ENCODE data around the gene RASA4.
"Not testable (repeated sequence)": the region's sequence is repeated elsewhere in the genome, so short reads cannot be mapped to it uniquely, and the experiment has no call there.

RASA4 gene

DNA sequence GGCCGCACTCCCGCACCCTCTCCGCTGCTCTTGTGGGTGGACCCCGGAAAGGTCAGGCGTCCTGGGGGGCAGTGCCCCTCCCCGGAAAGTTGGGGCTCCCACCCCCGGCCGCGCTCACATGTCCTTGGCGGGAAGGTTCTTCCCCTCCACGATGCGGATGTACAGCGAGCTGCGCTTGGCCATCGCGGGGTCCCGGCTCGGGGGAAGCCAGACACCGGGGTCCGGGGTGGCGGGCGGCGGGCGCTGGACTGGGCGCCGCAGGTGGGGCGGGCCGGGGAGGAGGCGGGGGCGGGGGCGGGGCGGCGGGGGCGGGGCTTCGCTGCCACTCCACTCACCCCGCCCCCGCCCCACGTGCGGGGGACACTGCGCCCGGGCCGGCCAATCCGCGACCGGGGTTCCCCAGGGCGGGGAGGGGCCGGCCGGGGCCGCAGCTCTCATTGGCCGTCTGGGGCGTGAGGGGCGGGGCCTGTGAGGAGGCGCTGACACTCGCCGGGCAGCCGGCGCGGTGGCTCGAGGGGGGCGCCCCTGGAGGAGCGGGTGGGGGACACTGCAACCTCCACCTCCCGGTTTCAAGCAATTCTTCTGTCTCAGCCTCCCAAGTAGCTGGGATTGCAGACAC is at the start of gene RASA4:
TSS of gene RASA4 (minus strand) at position 250 of the 619 bp plus-strand sequence. CDS start at position 183, 67 bp downstream.
- TF ChIP-seq, protein P1, sequence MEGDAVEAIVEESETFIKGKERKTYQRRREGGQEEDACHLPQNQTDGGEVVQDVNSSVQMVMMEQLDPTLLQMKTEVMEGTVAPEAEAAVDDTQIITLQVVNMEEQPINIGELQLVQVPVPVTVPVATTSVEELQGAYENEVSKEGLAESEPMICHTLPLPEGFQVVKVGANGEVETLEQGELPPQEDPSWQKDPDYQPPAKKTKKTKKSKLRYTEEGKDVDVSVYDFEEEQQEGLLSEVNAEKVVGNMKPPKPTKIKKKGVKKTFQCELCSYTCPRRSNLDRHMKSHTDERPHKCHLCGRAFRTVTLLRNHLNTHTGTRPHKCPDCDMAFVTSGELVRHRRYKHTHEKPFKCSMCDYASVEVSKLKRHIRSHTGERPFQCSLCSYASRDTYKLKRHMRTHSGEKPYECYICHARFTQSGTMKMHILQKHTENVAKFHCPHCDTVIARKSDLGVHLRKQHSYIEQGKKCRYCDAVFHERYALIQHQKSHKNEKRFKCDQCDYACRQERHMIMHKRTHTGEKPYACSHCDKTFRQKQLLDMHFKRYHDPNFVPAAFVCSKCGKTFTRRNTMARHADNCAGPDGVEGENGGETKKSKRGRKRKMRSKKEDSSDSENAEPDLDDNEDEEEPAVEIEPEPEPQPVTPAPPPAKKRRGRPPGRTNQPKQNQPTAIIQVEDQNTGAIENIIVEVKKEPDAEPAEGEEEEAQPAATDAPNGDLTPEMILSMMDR (IDR thresholded peaks at IDR 0.05), result not testable (repeated sequence)

GRCh38 chr7:102649924-102650323 is 33.4 kb upstream of the RASA4 start, which contains the start of gene SPDYE2B:
Gene SPDYE2B, plus strand, starts transcription at chr7:102650319. Its CDS starts 2,030 bp downstream, at chr7:102652349.
- TF ChIP-seq, protein P1 (IDR thresholded peaks at IDR 0.05), result not testable (repeated sequence)

GRCh38 chr7:102642691-102643090 is 26.1 kb upstream of the RASA4 start, which contains the start of gene UPK3BL1:
Gene UPK3BL1, minus strand, starts transcription at chr7:102642791. Its CDS starts 50 bp downstream, at chr7:102642741.
- TF ChIP-seq, protein P1 (IDR thresholded peaks at IDR 0.05), result not testable (repeated sequence)

DNA sequence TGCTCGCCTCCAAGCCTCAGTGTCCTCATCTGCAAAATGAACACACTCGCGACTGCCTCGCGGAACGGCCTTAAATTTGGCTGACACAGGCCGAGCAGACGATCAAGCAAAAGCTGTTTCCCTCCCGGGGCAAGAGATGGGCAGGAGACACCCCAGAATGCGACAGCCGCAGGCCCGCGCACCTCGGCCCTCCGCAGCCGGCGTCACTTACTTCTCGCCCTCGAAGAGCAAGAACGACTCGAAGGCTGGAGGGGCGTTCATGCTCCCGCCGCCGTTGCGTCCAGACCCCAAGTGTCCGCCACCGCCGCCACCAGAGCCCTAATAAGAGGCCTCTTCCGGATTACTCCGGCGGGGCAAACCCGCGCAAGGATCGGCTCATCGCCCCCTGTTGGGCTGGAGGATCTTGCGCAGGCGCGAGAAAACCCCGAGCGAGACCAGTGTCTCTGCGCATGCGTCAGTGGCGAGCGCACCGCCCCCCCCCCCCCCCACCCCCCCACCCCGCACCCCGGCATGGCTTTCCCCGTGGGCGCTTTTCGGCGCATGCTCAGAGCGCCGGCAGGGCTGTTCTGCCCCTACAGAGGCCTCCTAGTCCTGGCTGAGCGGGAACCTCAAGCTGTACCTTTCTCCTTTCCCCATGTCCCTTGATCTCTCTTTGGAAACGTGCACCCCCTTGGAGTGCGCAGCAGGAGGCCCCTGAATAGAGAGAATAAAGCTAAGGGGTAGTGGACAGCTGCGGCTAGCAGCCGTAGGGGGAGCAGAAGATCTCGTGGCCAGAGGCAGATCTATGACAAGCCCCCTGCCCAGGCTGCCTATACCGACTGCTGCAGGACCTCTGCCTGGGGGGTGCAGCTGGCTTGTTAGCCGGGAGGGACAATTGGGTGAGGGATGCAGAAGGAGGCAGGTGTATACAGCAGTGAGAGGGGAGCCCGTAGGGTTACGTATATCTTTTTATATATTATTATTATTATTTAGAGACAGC is 44.0 kb downstream of the RASA4 start, which contains the start of gene POLR2J3:
TSS of gene POLR2J3 (minus strand) at position 323 of the 979 bp plus-strand sequence. CDS start at position 261, 62 bp downstream.
- TF ChIP-seq, protein P1 (IDR thresholded peaks at IDR 0.05), result peak; percentile 36; the same call in 1 of the 2 replicates

DNA sequence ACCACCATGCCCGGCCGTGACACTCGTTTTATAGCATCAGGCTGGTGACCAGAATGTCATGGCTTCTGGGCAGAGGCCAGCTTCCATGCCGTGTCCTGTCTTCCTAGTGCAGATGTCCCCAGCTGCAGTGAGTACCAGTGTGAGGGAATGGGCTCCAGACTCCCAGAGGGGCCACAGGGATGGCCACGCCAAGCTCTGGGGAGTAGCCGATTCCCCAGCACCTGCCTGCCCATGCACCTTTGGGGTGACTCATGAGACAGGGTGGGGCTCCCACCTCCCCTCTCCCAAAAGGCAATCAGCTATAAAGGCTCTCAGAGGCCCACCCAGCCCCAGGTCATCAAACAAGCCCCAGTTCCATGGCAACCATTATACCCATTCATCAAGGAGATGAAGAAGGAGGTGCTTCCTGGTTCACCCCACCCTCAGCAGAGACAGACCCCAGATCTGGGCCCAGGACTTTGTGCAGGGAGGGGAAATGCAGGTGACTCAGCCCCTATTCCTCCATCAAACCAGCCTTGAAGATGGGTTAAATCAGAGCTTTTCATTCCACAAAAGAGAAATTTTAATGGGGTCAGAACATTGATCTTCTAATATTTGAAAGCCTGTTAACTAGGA is 65.6 kb downstream of the RASA4 start, which contains the start of gene SPDYE2:
TSS of gene SPDYE2 (plus strand) at position 419 of the 615 bp plus-strand sequence. CDS start 2,030 bp downstream, outside the sequence.
- TF ChIP-seq, protein P1 (IDR thresholded peaks at IDR 0.05), result not testable (repeated sequence)

DNA sequence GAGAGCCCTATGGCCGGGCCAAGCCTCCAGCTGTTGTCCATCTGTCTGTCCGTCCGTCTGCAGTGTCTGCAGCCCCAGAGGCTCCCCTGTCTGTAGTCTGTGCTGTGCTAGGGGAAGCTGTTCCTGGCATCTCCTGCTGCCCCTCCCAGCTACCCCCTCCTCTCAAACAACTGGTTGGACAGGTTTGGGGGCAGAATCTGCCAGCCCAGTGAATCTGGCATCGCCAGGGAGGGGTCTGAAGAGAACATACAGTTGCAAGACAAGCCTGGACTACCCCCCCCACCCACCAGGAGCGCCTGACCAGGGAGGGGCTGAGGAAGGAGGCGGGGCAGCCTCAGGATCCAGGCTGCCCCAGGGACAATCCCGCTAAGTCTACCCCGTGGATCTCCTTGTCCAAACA is 73.0 kb downstream of the RASA4 start, which contains the start of gene UPK3BL2:
TSS of gene UPK3BL2 (minus strand) at position 101 of the 400 bp plus-strand sequence. CDS start at position 41, 60 bp downstream.
- TF ChIP-seq, protein P1 (IDR thresholded peaks at IDR 0.05), result not testable (repeated sequence)
